Ishikawa (cell line): ENCODE measurements around the gene MRPS34.

ENCODE experiments used
- CEBPB ChIP-seq: IDR thresholded peaks from 2 replicates; pipeline ENCODE4 v1.6.1; 2012
- CREB1 ChIP-seq: IDR thresholded peaks from 2 replicates; pipeline ENCODE4 v1.6.1; 2012; ENCODE audit warnings: low read depth
- EP300 ChIP-seq: IDR thresholded peaks from 2 replicates; pipeline ENCODE4 v1.6.1; 2012; ENCODE audit warnings: borderline replicate concordance
- MAX ChIP-seq: IDR thresholded peaks from 2 replicates; pipeline ENCODE4 v1.6.1; 2012
- NFIC ChIP-seq: IDR thresholded peaks from 2 replicates; pipeline ENCODE4 v1.6.1; 2012
- RAD21 ChIP-seq: IDR thresholded peaks from 2 replicates; pipeline ENCODE4 v1.6.1; 2012; ENCODE audit warnings: low read depth
- REST ChIP-seq: IDR thresholded peaks from 2 replicates; pipeline ENCODE4 v1.6.1; 2012; ENCODE audit warnings: low read depth, mild to moderate bottlenecking
- TAF1 ChIP-seq: IDR thresholded peaks from 2 replicates; pipeline ENCODE4 v1.6.1; 2012; ENCODE audit warnings: low read depth, mild to moderate bottlenecking
- USF1 ChIP-seq: IDR thresholded peaks from 2 replicates; pipeline ENCODE4 v1.6.1; 2012
- ZBTB7A ChIP-seq: IDR thresholded peaks from 2 replicates; pipeline ENCODE4 v1.6.1; 2012; ENCODE audit warnings: low read depth

GRCh38 chr16:1734123-1734522 lies 38.8 kb downstream of the MRPS34 start:
- no peak for TF ChIP-seq CREB1
- no peak for TF ChIP-seq CEBPB
- TF ChIP-seq ZBTB7A = no peak
- no peak for TF ChIP-seq REST
- TF ChIP-seq RAD21 = no peak
- TF ChIP-seq NFIC = no peak
- no peak for TF ChIP-seq MAX
- no peak for TF ChIP-seq USF1
- TF ChIP-seq TAF1 = no peak
- TF ChIP-seq EP300 = no peak
